AG09319 (cell line): ENCODE data around the gene GARNL3.

Source experiments
- DNase-seq: peaks from one replicate; pipeline ENCODE4 v3.0.0-alpha.2; 2010; ENCODE audit warnings: low read depth; ENCODE audit errors: extremely low read depth
- TF ChIP-seq, protein P1 (sequence below): IDR thresholded peaks from 2 replicates; pipeline ENCODE4 v1.5.1; 2011; ENCODE audit warnings: low read depth, mild to moderate bottlenecking, inconsistent platforms, low read length, moderate library complexity

The GARNL3 gene, protein sequence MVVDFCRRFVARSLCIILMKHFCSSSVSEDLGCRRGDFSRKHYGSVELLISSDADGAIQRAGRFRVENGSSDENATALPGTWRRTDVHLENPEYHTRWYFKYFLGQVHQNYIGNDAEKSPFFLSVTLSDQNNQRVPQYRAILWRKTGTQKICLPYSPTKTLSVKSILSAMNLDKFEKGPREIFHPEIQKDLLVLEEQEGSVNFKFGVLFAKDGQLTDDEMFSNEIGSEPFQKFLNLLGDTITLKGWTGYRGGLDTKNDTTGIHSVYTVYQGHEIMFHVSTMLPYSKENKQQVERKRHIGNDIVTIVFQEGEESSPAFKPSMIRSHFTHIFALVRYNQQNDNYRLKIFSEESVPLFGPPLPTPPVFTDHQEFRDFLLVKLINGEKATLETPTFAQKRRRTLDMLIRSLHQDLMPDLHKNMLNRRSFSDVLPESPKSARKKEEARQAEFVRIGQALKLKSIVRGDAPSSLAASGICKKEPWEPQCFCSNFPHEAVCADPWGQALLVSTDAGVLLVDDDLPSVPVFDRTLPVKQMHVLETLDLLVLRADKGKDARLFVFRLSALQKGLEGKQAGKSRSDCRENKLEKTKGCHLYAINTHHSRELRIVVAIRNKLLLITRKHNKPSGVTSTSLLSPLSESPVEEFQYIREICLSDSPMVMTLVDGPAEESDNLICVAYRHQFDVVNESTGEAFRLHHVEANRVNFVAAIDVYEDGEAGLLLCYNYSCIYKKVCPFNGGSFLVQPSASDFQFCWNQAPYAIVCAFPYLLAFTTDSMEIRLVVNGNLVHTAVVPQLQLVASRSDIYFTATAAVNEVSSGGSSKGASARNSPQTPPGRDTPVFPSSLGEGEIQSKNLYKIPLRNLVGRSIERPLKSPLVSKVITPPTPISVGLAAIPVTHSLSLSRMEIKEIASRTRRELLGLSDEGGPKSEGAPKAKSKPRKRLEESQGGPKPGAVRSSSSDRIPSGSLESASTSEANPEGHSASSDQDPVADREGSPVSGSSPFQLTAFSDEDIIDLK

DNA sequence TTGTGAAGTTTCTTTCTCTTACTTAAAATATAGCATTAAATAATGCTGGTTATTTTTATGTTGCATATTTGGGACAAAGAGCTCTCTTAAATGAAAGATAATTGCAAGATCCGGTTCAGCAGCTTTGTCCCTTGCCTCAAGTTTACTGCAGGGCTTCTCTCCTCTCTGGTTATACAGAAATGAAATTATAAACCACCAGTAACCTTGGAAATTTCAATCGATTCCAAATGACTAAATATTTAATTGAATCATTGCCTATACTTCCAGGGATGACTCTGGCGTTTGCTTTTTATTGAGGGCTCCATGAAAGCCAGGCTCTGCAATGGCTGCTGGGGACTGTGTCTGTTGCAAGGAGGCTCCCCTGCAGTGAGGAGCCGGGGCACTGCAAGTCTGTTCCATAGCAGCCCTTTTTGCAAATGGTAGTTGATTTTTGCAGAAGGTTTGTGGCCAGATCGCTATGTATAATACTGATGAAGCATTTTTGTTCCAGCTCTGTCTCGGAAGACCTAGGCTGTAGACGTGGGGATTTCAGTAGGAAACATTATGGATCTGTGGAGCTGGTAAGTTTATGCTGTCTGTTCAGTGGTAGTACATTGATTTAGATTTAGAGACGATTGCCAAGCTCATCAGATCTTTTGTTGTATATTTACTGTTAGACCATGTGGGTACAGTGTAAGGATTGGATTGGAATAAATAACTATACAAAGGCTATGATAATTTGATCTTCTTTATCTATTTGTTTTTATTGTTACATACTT is at the start of gene GARNL3:
Gene GARNL3 (plus strand): TSS at position 313 of the 758 bp plus-strand sequence. CDS start 104 bp downstream, at position 417.
- TF ChIP-seq, protein P1, sequence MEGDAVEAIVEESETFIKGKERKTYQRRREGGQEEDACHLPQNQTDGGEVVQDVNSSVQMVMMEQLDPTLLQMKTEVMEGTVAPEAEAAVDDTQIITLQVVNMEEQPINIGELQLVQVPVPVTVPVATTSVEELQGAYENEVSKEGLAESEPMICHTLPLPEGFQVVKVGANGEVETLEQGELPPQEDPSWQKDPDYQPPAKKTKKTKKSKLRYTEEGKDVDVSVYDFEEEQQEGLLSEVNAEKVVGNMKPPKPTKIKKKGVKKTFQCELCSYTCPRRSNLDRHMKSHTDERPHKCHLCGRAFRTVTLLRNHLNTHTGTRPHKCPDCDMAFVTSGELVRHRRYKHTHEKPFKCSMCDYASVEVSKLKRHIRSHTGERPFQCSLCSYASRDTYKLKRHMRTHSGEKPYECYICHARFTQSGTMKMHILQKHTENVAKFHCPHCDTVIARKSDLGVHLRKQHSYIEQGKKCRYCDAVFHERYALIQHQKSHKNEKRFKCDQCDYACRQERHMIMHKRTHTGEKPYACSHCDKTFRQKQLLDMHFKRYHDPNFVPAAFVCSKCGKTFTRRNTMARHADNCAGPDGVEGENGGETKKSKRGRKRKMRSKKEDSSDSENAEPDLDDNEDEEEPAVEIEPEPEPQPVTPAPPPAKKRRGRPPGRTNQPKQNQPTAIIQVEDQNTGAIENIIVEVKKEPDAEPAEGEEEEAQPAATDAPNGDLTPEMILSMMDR, result no peak
- no peak for DNase-seq

DNA sequence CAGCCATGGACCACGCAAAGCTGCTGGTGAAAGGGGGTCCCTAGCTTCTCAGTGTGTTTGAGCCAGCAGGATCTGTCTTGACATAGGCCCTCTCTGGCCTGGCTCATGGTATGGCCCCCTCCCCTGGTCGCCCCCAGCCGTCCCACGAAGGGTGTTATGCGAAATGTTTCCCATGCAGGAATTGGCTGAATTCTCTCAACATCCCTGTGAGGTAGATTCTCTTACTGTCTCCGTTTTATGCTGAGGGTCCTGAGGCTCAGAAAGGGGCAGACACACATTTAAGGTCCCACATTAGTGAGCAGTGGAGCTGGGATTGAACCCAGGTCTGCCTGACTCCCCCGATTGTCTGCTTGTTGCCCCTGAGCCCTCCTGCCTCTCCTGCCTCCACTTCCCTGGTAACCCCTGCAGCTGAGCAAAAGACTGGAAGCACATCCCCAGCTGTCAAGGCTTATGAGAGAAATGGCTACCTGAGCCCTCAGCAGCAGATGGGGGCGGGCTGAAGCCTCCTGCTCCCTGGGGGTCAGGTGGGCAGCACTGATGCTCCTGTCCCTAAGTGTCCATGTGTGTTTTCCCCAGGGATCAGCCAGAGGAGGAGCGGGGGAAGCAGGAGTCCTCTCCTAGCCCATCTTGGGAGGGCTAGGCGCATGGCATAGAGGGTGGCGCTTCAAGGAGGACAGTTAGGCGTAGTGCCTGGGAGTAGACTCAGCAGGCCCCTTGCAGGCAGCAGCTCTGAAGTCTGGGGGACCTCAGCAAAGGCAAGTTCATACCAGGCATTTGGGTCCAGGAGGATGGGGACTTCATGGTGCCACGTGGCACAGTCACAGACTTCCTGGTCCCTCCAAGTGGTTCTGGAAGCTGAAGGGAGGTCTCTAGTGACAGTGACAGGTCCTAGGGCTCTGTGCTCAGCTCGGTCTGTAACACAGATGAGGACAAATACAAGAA is 49.0 kb upstream of the GARNL3 start:
- DNase-seq, result no peak
- TF ChIP-seq, protein P1, result no peak

DNA sequence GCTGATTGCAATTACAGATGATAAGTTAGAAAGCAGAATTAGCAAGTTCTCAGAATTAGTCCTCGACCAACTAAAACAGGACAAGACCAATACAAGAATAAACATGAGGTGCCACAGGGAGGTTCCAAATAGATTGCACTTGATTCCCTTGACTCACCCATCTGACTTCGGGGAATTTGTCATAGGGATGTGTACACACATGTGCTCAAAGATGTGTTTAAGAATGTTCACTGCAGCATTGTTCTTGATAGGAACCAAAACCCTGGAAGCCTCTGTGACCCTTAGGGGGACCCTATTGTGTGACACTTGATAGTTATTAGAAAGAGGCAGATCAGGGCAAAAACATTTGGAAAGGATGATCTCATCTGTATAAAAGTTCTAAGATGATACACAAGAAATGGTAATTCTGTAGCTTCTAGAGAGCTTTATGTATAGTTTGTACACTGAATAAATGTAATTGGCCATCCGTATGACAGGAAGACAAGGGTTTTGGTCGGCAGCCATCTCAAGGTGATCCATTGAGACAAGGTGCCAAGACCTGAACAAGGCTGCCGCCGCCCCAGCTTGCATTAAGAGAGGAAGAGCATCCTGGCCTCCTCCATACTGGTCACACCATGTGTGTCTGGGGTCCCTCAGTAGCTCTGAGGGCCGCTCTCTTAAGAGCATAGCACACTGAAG is 48.2 kb upstream of the GARNL3 start:
- TF ChIP-seq, protein P1, result no peak
- no peak for DNase-seq

DNA sequence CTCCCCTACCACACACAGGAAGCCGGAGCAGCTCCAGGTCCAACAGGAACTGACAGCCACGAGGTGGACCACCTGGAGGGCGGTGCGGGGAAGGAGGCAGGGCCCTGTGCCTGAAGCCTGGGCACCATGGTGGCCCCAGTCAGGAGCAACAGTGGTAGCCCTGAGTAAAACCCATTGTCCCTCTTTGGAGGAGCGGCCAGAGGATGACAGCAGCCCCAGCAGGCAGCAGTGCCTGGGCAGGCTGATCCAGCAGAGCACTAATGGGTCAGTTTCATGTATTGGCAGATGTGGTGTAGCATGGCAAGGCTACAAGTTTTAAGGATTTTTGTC is 47.7 kb upstream of the GARNL3 start:
- DNase-seq, result no peak

DNA sequence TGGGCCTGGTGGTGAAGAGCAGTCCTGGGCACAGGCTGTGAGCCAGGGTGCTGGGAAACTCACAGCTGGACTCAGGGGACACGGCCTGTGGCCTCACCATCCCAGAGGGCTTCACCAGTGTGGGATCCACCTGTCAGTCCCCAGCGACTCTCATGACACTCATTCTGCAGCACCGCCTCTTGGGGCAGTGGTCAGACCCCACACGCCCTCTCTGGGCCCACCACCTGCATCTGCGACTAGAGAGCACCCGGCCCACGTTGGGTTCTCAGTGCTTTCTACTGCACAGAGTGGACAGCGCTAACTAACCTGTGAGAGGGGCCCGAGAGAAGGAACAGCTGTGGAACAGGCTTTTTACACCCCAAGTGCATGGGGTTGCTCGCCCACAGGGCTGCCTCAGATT is 45.8 kb upstream of the GARNL3 start:
- TF ChIP-seq, protein P1, result no peak
- no peak for DNase-seq

More for the DNA sequence above, 47.7 kb upstream of the GARNL3 start:
- TF ChIP-seq, protein P1, result no peak

DNA sequence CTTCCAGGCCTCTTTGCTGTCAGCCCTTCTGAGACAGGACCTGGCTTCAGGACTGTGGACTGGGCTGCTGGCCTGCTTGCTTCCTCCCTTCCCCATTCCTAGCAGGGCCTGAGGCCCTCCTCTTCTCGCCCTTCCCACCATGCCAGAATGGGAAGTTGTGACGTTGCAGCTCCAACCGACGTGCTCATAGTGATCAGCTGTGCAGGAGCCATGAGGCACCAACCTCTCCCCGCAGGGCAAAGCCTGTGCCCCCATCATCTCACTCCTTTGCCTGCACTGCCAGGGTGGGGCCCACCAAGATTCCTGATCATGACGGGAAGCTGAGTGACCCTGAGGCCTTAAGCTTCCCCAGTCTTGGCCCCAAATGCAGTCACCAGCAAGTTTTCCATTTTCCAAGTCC is 45.1 kb upstream of the GARNL3 start:
- DNase-seq, result no peak
- TF ChIP-seq, protein P1, result no peak
